ENCODE results near the gene SPTB.

DNA sequence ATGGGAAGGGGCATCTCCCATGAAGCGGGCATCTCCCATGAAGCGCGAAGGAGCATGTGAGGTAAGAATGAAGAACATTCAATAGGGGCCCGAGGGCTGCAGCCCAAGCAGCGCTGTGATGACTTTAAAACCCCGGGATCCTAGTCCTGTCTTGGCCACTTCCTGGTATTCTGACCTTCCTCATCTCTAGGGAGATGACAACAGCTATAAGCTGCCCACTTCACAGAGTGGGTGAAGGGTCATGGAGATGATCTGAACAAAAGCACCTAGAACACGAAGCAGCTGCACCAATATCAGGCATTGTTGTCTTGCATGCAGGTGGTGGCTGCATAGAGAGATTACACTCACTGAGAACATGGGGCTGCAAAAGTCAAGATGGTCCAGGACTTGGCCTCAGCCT lies 64.5 kb downstream of the SPTB start:
- TF ChIP-seq, protein P1, sequence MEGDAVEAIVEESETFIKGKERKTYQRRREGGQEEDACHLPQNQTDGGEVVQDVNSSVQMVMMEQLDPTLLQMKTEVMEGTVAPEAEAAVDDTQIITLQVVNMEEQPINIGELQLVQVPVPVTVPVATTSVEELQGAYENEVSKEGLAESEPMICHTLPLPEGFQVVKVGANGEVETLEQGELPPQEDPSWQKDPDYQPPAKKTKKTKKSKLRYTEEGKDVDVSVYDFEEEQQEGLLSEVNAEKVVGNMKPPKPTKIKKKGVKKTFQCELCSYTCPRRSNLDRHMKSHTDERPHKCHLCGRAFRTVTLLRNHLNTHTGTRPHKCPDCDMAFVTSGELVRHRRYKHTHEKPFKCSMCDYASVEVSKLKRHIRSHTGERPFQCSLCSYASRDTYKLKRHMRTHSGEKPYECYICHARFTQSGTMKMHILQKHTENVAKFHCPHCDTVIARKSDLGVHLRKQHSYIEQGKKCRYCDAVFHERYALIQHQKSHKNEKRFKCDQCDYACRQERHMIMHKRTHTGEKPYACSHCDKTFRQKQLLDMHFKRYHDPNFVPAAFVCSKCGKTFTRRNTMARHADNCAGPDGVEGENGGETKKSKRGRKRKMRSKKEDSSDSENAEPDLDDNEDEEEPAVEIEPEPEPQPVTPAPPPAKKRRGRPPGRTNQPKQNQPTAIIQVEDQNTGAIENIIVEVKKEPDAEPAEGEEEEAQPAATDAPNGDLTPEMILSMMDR (IDR thresholded peaks at IDR 0.05): no peak
- no peak for TF ChIP-seq POLR2A (IDR thresholded peaks at IDR 0.05)
